IPS DF 4.7 (cell line): ENCODE data around the gene GRK2.
"Not testable (repeated sequence)": the region's sequence is repeated elsewhere in the genome, so short reads cannot be mapped to it uniquely, and the experiment has no call there.

Source experiments
- DNase-seq: peaks from one replicate; pipeline ENCODE4 v3.0.0-alpha.2; 2013; ENCODE audit warnings: low spot score; ENCODE audit errors: extremely low read depth

The GRK2 gene

GRCh38 chr11:67312187-67313021, 46.1 kb downstream of the GRK2 start:
- DNase-seq: no peak

DNA sequence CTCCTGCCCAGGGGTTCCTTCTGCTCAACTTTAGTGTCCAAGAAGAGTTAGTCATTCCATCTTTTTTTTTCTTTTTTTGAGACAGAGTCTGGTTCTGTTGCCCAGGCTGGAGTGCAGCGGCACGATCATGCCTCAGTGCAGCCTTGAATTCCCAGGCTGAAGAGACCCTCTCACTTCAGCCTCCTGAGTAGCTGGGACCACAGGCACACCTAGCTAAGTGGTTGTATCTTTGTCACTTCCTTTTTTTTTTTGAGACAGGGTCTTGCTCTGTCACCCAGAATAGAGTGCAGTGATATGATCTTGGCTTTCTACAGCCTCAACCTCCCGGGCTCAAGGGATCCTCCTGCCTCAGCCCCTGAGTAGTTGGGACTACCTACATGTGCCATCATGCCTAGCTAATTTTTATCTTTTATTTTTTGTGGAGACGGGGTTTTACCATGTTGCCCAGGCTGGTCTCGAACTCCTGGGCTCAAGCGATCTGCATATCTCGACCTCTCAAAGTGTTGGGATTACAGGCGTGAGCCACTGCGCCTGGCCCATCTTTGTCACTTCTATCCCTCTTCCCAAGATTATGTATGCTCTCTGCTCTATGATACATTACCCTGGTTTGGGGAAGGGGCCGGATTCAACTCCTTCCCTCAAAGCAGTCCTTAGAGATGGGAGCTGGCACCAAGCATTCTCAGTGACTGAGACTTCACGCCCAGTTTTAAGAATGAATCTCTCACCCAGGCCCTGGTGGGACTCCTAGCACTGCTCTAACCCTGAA, 47.0 kb downstream of the GRK2 start:
- no peak for DNase-seq

- no peak for DNase-seq
These were observed 47.9 kb downstream of the GRK2 start for GRCh38 chr11:67314218-67314617.

DNA sequence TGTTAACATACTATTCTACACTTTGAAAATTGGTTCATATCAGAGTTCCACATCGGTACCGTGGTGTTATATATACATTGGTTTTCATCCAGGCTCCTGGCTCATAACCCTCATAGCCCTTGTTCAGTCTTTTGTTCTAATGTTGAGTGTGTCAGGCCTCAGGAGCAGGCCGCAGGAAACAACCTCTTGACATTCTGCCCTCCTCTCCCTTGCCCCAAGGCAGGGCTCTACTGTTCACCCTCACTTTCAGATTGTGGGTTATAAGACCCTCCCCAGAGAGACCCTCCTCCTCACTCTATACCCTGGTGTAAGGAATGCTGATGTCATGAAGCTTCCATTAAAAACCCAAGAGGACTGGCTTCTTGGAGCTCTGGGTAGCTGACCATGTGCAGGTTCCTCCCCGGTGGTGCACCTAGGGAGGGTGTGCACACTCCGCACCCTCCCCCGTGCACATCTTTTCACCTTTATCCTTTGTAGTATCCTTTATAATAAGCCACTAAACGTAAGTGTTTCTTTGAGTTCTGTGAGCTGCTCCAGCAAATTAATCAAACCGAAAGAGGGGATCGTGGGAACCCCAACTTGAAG, 49.1 kb downstream of the GRK2 start:
- no peak for DNase-seq

DNA sequence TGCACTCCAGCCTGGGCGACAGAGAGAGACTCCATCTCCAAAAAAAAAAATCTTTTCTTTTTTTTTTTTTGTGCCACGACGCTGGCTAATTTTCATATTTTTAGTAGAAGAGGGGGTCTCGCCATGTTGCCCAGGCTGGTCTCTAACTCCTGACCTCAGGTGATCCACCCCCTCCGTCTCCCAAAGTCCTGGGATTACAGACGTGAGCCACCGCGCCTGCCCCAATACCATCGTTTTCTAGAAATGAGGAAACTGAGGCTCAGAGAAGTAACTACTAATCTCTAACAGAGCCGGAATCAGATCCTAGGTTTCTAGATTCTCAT, 50.6 kb downstream of the GRK2 start:
- no peak for DNase-seq

- peak; percentile 93 for DNase-seq
These were observed 51.1 kb downstream of the GRK2 start for GRCh38 chr11:67317205-67317887.

GRCh38 chr11:67317888-67318555, 51.7 kb downstream of the GRK2 start:
- DNase-seq: no peak

DNA sequence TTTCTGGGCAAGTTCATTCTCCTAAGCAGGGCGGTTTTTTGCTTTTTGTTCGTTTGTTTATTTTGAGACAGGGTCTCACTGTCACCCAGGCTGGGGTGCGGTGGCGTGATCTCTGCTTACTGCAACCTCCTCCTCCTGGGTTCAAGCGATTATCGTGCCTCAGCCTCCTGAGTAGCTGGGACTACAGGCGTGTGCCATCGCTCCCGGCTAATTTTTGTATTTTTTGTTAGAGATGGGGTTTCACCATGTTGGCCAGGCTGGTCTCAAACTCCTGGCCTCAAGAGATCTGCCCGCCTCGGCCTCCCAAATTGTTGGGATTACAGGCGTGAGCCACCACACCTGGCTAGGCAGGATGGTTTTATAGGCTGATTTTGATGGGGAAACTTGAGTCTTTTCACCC, 52.6 kb downstream of the GRK2 start:
- not testable (repeated sequence) for DNase-seq

DNA sequence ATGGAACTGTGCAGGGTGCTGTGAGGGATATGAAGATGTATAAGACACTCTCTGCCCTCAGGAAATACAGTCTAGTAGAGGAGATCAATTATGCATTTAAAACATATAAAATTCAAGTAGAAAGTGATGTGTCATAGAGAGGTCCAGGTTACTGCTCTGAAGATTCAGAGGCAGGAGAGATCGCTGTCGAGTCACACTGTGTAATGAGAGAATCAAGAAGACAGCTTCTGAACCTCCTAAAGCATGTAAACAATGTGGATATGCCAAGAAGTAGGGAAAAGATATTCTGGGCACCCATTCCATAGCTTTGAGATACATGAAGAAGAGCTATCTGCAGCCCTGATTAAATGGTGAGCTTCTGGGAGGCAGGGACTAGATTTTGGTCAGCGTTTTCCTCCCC, 53.7 kb downstream of the GRK2 start:
- DNase-seq: no peak

DNA sequence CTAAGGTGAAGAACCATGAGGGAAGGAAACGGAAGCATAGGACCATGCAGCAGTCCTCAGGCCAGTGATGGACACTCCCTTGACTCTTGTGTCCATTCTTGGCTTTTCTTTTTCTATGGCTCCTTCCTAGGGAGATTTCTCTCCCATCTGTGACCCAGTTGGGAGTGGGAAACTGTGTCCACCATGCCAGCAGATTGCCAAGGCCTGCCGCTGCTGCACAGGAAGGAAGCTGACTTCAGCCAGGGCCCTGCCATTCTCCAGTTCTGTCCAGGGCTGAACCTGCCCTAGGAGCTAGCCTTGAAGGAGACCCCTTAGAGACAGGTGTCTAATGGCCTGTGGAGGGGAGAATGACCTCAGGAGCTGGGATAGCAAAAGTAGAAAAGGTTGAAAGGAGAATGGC, 54.4 kb downstream of the GRK2 start:
- no peak for DNase-seq

DNA sequence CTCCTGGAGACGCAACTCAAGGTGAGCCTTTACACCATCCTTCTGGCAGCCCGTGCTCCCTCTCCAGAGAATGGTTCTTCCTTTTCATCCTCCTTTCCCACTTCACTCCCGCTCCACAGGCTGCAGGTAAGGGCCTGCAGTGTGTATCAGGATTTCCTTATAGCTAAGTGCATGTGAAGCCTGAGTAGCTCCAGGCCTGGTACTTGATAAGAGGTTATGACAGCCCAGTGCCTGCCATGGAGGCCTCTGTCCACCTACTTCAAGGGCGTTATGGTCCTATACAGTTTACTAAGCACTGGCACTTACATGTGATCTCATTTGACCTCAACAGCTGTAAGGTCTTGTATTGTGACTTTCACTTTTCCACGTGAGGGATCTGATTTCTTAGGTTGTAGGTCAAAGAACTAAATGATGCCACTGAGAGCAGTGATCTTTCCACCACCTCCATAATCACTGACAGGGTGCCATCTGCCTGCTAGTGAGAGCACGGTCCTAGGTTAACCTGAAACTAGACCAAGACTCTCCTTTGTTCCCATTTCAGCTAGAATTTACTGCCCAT, 55.1 kb downstream of the GRK2 start:
- DNase-seq: no peak

DNA sequence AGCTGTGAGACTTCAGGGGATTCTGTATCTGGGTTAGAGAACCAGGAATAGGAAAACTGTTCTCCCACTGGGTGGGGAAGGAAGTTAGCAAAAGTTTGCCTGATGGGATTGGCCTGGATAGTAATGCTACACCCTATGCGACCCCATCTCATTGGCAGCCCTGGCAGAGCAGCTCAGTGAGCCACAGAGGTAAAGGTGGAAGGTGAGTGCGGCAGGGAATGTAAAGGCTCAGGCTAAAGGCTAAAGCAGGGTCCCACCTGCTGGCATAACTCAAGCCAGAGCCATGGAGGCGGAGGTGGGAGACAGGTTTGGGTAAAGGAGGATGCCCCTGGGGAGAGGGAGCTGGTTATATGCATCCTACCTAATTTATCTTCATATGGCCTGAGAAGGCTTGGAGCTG, 55.8 kb downstream of the GRK2 start:
- no peak for DNase-seq

GRCh38 chr11:67323526-67323925, 57.3 kb downstream of the GRK2 start:
- DNase-seq: no peak

GRCh38 chr11:67332081-67332691, 65.9 kb downstream of the GRK2 start:
- no peak for DNase-seq
